Chondrocyte (in vitro differentiated cells): ENCODE results near the gene TLE1. TPM values are rescaled to one million over a fixed set of nuclear protein-coding genes. Genes with fewer than 3 reads are reported as not detected.

Source experiments
- DNase-seq: peaks from one replicate; pipeline ENCODE4 v3.0.0; 2021; ENCODE audit warnings: mixed read lengths, low spot score
- H3K27ac Mint-ChIP-seq: one replicate; pipeline ENCODE4 v1.8.0; 2021; ENCODE audit warnings: mild to moderate bottlenecking, moderate library complexity, mixed read lengths; ENCODE audit not compliant: unreplicated experiment
- H3K27me3 Mint-ChIP-seq: 2 replicates; pipeline ENCODE4 v1.8.0; 2021; ENCODE audit warnings: low read depth, mixed read lengths
- H3K36me3 Mint-ChIP-seq: 2 replicates; pipeline ENCODE4 v1.8.0; 2021; ENCODE audit warnings: low read depth, mixed read lengths
- H3K4me1 Mint-ChIP-seq: 2 replicates; pipeline ENCODE4 v1.8.0; 2021; ENCODE audit warnings: low read depth, mild to moderate bottlenecking, mixed read lengths
- H3K4me3 Mint-ChIP-seq: one replicate; pipeline ENCODE4 v1.8.0; 2021; ENCODE audit warnings: mild to moderate bottlenecking, moderate library complexity, mixed read lengths; ENCODE audit not compliant: unreplicated experiment
- H3K9me3 Mint-ChIP-seq: 2 replicates; pipeline ENCODE4 v1.8.0; 2021; ENCODE audit warnings: low read depth, mixed read lengths
- total RNA-seq: library from RNA; stranded (reverse); gene quantifications from 3 replicates; pipeline ENCODE4 v1.2.1, GENCODE V29; 2021
- TF ChIP-seq, protein P1 (sequence below): fragments of 200-600 bp; sonication (generic); IDR thresholded peaks from 2 replicates; pipeline ENCODE4 v1.5.0; 2021; ENCODE audit warnings: antibody characterized with exemption, mild to moderate bottlenecking, moderate library complexity

The TLE1 gene
- total RNA-seq, 1 donor from 2014 or later: 12.6 TPM

DNA sequence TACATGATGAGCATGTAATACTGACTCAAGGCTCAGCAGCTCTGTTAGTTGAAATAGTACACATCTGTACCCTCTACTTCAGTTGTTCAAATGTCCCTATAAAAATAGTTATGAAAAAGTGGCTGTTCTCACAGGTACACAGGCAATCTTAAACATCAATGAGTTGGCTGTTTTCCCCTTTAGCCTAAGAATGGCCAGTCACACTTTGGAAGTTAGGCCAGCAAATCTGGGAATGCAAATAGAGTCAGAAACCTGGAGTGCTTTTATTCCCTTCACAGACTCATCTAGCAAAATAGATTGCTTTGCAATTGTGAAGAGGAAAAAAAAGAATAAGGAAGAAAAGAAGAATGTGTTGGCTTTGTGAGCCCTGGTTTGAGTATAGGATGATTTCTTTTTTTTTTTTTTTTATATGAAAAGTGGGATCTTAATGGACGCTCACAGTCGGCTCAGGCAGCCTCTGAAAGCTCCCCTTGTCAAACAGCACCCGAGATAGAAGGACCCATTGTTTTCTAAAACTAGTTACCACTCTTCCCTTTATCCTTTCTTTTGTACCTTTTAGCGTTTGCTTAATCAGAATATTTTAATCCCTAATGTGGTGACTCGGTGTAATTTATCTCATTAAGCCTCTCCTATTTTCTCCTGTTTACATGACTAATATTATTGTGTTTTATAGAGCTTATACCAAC lies 27.9 kb upstream of the TLE1 start:
- peaks cover 2% of the 10 kb centered on the region for H3K4me1 Mint-ChIP-seq
- peaks cover 7% of the 10 kb centered on the region for H3K27me3 Mint-ChIP-seq

DNA sequence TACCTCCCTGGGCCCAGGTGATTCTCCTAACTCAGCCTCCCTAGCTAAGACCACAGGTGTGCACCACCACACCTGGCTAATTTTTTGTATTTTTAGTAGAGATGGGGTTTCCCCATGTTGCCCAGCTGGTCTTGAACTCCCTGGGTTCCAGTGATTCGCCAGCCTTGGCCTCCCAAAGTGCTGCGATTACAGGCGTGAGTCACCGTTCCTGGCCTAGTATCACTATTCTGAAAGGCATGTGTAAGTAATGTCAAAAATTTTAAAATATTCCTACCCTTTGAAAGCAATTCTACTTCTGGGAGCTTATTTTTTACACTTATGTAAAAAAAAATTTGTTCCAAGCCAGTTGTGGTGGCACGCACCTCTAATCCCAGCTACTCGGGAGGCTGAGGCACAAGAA lies 27.1 kb upstream of the TLE1 start:
- H3K27ac Mint-ChIP-seq: no peak overlapping the region

More for the DNA sequence above, 27.9 kb upstream of the TLE1 start:
- H3K9me3 Mint-ChIP-seq: no peaks in the 10 kb centered on the region
- no peak overlapping the region for H3K4me3 Mint-ChIP-seq
- TF ChIP-seq, protein P1, sequence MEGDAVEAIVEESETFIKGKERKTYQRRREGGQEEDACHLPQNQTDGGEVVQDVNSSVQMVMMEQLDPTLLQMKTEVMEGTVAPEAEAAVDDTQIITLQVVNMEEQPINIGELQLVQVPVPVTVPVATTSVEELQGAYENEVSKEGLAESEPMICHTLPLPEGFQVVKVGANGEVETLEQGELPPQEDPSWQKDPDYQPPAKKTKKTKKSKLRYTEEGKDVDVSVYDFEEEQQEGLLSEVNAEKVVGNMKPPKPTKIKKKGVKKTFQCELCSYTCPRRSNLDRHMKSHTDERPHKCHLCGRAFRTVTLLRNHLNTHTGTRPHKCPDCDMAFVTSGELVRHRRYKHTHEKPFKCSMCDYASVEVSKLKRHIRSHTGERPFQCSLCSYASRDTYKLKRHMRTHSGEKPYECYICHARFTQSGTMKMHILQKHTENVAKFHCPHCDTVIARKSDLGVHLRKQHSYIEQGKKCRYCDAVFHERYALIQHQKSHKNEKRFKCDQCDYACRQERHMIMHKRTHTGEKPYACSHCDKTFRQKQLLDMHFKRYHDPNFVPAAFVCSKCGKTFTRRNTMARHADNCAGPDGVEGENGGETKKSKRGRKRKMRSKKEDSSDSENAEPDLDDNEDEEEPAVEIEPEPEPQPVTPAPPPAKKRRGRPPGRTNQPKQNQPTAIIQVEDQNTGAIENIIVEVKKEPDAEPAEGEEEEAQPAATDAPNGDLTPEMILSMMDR: no peak
- no peak overlapping the region for H3K27ac Mint-ChIP-seq
- no peaks in the 10 kb centered on the region for H3K36me3 Mint-ChIP-seq
- no peak for DNase-seq

DNA sequence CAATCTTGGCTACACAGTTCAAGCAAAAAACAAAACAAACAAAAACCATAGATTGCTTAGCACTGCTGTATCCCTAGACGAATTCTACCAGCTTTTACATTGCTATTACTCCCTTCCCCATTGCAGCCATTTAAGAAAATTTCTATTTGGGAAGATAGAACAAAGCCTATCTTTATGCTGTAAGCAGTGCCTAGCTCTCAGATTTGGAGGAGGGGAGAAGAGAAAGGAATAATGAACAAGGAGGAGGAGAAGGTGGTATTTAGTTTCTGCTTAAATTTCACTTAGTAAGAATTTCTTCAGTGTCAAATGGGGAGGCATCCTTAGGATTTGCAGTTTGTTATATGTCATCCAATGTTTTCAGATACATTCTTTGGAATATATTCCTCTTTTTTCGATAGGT lies 16.2 kb upstream of the TLE1 start:
- Mint-ChIP-seq H3K36me3 (no peaks in the 10 kb centered on the region), H3K4me1 (no peaks in the 10 kb centered on the region), H3K27me3 (peaks cover 2% of the 10 kb centered on the region), H3K4me3 (no peak overlapping the region), H3K9me3 (no peaks in the 10 kb centered on the region), H3K27ac (no peak overlapping the region)
- TF ChIP-seq, protein P1: no peak
- DNase-seq: no peak

More for the DNA sequence above, 27.1 kb upstream of the TLE1 start:
- H3K27me3 Mint-ChIP-seq: peaks cover 9% of the 10 kb centered on the region
- H3K4me1 Mint-ChIP-seq: peaks cover 2% of the 10 kb centered on the region
- no peak overlapping the region for H3K4me3 Mint-ChIP-seq
- no peak for DNase-seq
- no peaks in the 10 kb centered on the region for H3K36me3 Mint-ChIP-seq
- H3K9me3 Mint-ChIP-seq: no peaks in the 10 kb centered on the region
- TF ChIP-seq, protein P1: no peak

DNA sequence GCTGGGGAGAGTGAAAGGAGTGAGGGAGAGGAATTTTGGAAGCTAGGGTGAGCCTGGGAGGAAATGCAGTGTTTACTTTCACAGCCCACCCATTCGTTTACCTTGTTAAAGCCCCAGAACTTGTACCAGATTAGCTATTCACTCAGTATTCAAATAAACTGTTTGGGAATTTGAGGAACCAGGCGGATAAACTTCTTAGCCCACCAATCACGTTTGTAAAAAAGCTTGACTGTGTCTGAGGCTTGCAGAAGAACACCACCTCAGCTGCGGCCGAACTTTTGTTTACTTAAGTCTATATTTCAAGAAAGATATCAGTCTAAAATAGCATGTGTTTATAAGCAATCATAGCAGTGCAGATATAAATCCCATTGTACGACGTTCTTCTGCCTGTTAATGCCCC lies 5.2 kb upstream of the TLE1 start:
- no peak for DNase-seq
- H3K4me3 Mint-ChIP-seq: no peak overlapping the region
- H3K27me3 Mint-ChIP-seq: peaks cover 18% of the 10 kb centered on the region
- TF ChIP-seq, protein P1: no peak
- H3K36me3 Mint-ChIP-seq: no peaks in the 10 kb centered on the region
- no peak overlapping the region for H3K27ac Mint-ChIP-seq
- H3K9me3 Mint-ChIP-seq: no peaks in the 10 kb centered on the region
- peaks cover 9% of the 10 kb centered on the region for H3K4me1 Mint-ChIP-seq

DNA sequence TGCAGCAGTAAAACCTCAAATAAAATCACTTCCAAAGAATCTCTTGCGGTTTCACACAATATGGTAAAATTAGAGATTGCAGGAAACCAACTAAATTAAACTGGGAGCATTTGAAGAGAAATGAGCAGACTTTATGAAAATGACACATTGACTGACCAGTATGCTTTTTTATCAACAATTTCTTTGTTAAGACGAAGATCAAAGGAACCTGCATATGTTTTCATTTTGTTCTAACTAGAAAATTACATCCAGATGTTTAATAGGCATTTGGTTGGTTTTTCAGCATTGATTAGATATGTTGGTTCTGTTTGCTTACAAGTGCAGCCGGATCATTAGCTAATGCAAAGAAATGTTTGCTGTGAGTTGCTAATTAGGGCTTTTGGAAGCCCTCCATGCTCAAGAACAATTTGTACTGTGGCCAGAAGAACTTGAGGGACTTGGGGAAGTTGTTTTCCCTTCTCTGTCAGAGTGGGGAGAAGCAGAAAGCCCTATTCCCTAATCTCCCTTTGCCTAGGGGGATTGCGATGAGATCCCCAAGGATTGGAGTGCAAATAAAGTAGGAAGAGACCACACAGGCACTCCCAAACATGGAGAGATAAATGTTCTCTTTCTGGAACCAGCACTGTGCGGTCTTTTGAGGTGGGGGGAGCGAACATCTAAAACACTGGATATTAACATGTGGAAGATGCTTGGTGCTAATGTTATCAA lies 4.5 kb upstream of the TLE1 start:
- Mint-ChIP-seq H3K9me3 (no peaks in the 10 kb centered on the region), H3K36me3 (no peaks in the 10 kb centered on the region)

More for the DNA sequence above, 4.5 kb upstream of the TLE1 start:
- no peak overlapping the region for H3K27ac Mint-ChIP-seq
- H3K4me3 Mint-ChIP-seq: no peak overlapping the region
- H3K27me3 Mint-ChIP-seq: peaks cover 18% of the 10 kb centered on the region
- H3K4me1 Mint-ChIP-seq: peaks cover 9% of the 10 kb centered on the region
- DNase-seq: no peak
- TF ChIP-seq, protein P1: no peak
